HG02610 (cell line): ENCODE data around the gene KLC4.

ENCODE experiments used
- ATAC-seq: cut with Tn5 transposase; IDR thresholded peaks from one replicate; pipeline ENCODE4 v1.9.1; 2021; ENCODE audit warnings: mild to moderate bottlenecking, moderate library complexity; ENCODE audit not compliant: unreplicated experiment

KLC4 gene

GRCh38 chr6:43059168-43060033 is at the start of gene KLC4, which contains the start of gene MRPL2:
TSS of gene KLC4 (plus strand) at chr6:43059631. CDS start at chr6:43061336, 1,705 bp downstream.
TSS of gene MRPL2 (minus strand) at chr6:43059434. CDS start at chr6:43059381, 53 bp downstream.
- ATAC-seq = peak; percentile 85

DNA sequence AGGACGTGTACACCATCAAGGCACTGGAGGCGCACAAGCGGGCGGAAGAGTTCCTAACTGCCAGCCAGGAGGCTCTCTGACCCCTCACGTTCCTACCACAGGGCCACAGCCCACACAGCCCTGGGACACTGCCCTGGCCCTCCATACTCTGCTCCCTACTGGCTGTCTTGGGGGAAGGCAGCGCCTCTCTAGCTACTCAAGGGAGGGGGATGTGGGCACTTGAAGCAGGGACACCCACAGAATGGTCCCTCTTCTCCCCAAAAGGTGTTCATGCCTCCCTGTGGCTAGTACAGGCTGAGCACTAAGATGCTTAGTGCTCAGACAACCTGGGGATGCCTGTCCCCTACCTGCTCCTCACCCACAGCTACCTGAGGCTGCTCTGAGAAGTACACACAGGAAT is 48.2 kb upstream of the KLC4 start:
- ATAC-seq = no peak

DNA sequence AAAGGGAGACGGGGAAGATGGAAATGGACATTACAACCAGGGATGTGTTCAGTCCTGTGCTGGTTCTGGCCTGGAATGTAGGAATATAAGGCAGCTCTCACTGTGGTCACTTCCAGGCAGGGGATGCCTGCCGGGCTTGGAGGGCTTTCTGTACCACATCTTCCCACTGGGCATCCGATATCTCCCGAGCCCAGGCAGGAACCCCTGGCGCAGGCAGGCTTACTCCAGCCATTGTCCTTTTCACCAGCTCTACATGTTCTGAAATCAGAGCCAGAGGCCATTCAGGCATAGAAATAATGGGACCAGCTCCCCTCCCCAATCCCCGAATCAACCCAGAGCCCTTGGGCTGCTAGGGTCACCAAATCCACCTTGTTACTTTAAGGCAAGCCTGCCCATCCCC is 47.1 kb upstream of the KLC4 start:
- no peak for ATAC-seq

DNA sequence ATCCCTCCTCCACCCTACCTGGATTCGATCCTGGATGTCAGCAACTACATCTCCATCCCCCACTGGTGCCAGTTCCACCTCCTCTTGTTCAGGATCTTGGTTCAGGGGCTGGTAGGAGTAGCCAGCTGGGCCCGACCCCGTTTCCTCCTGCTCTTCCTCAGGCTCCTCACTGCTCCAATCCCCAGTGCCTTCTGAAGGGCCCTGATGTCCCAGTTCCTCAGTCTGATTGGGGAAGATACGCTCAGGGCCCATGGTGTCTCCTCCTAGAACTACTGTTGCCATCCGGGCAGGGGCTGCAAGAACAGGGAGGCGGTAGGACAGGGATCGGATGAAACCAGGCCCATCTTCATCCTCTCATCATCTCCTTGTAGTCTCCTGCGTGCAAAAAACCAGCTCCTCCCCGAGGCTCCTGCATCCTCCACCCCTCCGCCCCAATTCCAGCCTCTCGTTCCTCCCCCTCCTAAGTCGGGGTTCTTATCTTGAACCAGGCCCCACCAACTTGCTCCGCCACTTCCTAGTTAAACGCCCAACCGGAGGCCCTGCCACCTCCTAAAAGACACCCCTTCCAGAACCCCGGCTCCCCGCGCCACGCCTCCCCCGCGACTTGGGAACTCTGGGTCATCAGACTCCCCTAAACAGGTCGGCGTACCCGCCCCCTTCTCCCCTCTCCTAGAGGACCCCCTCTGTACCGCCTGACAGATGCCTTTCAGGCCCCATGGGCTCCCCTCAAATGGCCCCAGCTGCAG is 46.2 kb upstream of the KLC4 start:
- ATAC-seq = no peak

DNA sequence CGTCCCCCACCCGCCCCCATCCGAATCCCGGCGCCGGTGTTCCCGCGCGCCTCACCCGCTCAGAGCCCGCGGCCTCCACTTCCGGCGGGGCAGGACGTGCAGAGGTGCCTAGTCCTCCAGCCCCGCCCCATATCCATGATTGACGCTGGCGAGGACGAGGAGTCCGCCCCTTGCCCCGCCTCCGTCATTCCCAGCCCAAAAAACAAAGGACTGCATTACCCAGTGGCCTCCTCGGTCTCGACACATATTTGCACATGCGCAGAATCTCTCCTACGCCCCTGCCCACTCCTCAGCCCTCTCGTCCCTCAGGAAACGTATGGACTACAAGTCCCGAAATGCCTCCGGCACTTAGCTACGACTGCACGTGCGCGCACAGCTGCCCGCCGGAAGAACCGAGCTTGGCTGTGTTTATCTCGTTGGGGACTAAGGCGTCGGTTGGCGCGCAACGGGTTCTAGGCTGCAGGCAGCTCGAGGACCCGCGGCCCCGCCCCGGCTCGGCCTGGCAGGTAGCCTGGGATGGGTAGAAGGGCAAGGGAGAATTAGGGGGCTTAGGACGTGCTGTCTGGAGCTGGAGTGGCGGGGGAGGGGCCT is 45.5 kb upstream of the KLC4 start, which contains the start of the genes KLHDC3 and MEA1:
Gene KLHDC3 (plus strand): TSS at position 407 of the 591 bp plus-strand sequence. CDS start 2,944 bp downstream, outside the sequence.
Gene MEA1 (minus strand): TSS at position 104 of the 591 bp plus-strand sequence. CDS start 133 bp downstream, outside the sequence.
- ATAC-seq = peak; percentile 94

- no peak for ATAC-seq
Measured at GRCh38 chr6:43014434-43014909, 45.0 kb upstream of the KLC4 start.

- ATAC-seq = no peak
Measured at GRCh38 chr6:43016176-43016942, 43.1 kb upstream of the KLC4 start.

DNA sequence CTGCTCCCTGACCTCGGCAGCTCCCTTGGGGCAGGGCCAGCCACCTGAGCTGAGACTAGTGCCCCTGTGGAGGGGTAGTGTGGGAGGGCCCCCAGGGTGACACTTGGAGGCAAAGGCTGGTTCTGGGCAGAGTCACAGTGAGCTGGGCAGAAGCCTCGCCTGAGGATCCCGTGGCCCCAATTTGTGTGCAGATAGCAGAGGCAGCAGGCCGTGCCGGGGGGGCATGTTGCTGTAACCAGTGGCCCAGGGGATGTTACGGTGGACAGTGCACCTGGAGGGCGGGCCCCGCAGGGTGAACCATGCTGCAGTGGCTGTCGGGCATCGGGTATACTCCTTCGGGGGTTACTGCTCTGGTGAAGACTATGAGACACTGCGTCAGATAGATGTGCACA is 42.5 kb upstream of the KLC4 start:
- no peak for ATAC-seq

DNA sequence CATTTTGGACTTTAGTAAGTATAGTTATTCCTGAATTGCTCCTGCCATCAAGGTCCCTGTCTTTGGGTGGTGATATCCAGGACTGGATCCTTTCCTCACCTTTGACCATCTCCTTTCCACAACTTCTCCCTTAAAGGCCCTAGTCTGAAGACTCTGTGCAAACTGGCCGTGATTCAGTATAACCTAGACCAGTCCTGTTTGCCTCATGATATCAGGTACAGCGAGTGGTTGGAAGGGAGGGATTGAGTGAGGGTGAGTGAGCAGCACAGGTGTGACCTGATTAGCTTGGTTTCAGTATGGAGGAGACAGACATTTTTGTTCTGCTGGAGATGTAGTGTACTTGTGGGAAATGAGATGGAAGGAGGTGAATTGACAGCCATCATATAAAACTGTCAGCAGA is 40.3 kb upstream of the KLC4 start:
- no peak for ATAC-seq

GRCh38 chr6:43020052-43020705 is 39.3 kb upstream of the KLC4 start:
- no peak for ATAC-seq

DNA sequence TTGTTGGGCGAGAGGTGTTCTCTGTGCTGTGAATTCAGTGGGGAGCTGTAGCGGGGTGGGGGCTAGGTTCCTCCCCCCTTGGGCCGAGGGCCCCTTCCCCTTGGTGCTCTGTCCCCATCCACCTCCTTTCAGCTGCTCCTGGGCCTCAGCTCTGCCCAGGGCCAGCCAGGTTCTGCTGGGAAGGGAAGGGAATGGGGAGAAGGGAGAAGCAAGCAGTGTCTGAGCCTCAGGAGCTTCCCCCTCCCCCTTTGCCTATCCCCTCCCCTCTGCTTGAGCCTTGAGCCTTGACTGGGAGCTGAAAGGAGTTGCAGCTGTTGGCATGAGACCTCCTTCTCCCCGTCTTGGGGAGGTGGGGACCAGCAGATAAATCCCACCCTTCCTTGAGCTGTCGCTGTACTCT is 38.6 kb upstream of the KLC4 start:
- ATAC-seq = no peak

- peak; percentile 83 for ATAC-seq
Measured at GRCh38 chr6:43021270-43022047, 38.0 kb upstream of the KLC4 start, which contains the start of gene RRP36. TSS of gene RRP36 (plus strand) at chr6:43021623. CDS start at chr6:43021655, 32 bp downstream.

- ATAC-seq = no peak
Measured at GRCh38 chr6:43024436-43024835, 35.0 kb upstream of the KLC4 start.

- ATAC-seq = no peak
Measured at GRCh38 chr6:43026365-43026764, 33.1 kb upstream of the KLC4 start.

DNA sequence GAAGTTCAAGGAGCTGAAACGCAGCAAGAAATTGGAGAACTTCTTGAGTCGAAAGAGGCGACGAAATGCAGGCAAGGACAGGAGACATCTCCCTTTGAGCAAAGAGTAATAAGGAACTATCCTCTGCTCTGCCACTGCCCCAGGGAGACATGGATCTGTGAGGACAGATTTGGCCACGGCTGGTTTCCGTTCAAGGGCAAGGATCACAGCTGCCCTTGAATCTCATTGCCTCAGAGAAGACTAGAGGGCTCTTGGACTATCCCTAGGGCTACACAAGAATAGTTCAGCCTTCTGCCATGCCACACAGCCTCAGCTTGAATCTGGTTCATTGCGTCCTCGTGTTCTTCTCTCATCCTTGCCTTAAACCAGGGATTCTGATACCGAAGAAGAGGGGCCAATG is 30.3 kb upstream of the KLC4 start:
- no peak for ATAC-seq

- no peak for ATAC-seq
Measured at GRCh38 chr6:43032326-43032725, 27.1 kb upstream of the KLC4 start.

DNA sequence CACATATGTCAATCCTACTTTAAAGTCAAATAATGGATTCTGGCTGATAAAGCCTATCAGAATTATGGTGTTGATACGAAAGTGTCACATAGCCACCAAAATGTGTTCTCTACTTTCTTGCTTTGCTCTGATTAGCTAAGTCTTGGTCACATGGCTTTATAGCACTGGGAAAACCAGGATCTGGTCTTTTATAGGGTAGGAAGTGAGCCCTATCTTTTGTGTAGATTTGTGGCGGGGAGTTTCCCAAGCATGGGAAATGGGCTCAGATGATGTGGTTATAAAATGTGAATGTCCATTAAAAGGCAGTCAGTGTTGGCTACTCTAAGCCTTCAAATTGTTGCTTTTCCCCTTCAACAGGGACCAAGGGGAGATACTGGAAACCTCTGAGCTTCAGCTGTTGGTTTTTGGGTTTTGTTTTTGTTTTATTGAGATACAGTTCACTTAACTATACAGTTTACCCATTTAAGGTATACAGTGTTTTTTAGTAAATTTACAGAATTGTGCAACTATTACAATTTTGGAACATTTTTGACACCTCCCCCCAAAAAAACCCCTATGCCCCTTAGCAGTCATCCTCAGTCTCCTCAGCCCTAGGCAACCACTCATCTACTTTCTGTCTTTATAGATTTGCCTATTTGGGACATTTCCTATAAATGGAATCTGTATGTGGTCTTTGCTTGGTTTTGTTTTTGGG is 25.8 kb upstream of the KLC4 start:
- ATAC-seq = no peak

GRCh38 chr6:43034190-43034525 is 25.3 kb upstream of the KLC4 start:
- ATAC-seq = no peak
